HG02970 (cell line): Measurements from ENCODE around the gene ZRANB3.

Experiments
- ATAC-seq: cut with Tn5 transposase; IDR thresholded peaks from one replicate; pipeline ENCODE4 v1.9.1; 2021; ENCODE audit warnings: mild to moderate bottlenecking, moderate library complexity, moderate number of reproducible peaks; ENCODE audit not compliant: unreplicated experiment, low FRiP score

The ZRANB3 gene

GRCh38 chr2:135186054-135186453 is 345.0 kb downstream of the ZRANB3 start:
- ATAC-seq: no peak

- ATAC-seq: no peak
These were observed 347.2 kb downstream of the ZRANB3 start for GRCh38 chr2:135183822-135184221.

GRCh38 chr2:135182601-135183000 is 348.4 kb downstream of the ZRANB3 start:
- no peak for ATAC-seq

- no peak for ATAC-seq
These were observed 348.8 kb downstream of the ZRANB3 start for GRCh38 chr2:135182190-135182589.

GRCh38 chr2:135179689-135180088 is 351.3 kb downstream of the ZRANB3 start:
- no peak for ATAC-seq

- no peak for ATAC-seq
These were observed 355.8 kb downstream of the ZRANB3 start for GRCh38 chr2:135175177-135175576.

GRCh38 chr2:135174810-135175093 is 356.3 kb downstream of the ZRANB3 start:
- no peak for ATAC-seq

- no peak for ATAC-seq
These were observed 356.8 kb downstream of the ZRANB3 start for GRCh38 chr2:135174049-135174809.

GRCh38 chr2:135169900-135170753 is 360.9 kb downstream of the ZRANB3 start:
- no peak for ATAC-seq

- no peak for ATAC-seq
These were observed 362.7 kb downstream of the ZRANB3 start for GRCh38 chr2:135168204-135168856.

GRCh38 chr2:135167273-135167672 is 363.7 kb downstream of the ZRANB3 start:
- ATAC-seq: no peak

- ATAC-seq: no peak
These were observed 366.6 kb downstream of the ZRANB3 start for GRCh38 chr2:135164431-135164830.

GRCh38 chr2:135163901-135164300 is 367.1 kb downstream of the ZRANB3 start:
- no peak for ATAC-seq

- no peak for ATAC-seq
These were observed 367.7 kb downstream of the ZRANB3 start for GRCh38 chr2:135163306-135163705.

- ATAC-seq: no peak
These were observed 368.2 kb downstream of the ZRANB3 start for GRCh38 chr2:135162786-135163185.

- no peak for ATAC-seq
These were observed 368.6 kb downstream of the ZRANB3 start for GRCh38 chr2:135162377-135162776.

GRCh38 chr2:135159191-135159590 is 371.8 kb downstream of the ZRANB3 start:
- no peak for ATAC-seq

GRCh38 chr2:135157856-135158255 is 373.2 kb downstream of the ZRANB3 start:
- ATAC-seq: no peak

- ATAC-seq: no peak
These were observed 376.1 kb downstream of the ZRANB3 start for GRCh38 chr2:135154962-135155361.

- ATAC-seq: no peak
These were observed 378.7 kb downstream of the ZRANB3 start for GRCh38 chr2:135152361-135152760.

- ATAC-seq: no peak
These were observed 379.4 kb downstream of the ZRANB3 start for GRCh38 chr2:135151615-135152014.
